Measurements from ENCODE around the gene RNF130. TPM values are rescaled to one million over a fixed set of nuclear protein-coding genes. Genes with fewer than 3 reads are reported as not detected.
A peak's percentile ranks its signal among the peaks of the same experiment; 100 is the strongest.

The RNF130 gene
- total and polyA plus RNA-seq, 9 of the 15 experiments (the other 6 are each of a cell fraction or from before 2014, with no cell fraction given) = 5.8 to 39.4 (median 27.1) TPM

DNA sequence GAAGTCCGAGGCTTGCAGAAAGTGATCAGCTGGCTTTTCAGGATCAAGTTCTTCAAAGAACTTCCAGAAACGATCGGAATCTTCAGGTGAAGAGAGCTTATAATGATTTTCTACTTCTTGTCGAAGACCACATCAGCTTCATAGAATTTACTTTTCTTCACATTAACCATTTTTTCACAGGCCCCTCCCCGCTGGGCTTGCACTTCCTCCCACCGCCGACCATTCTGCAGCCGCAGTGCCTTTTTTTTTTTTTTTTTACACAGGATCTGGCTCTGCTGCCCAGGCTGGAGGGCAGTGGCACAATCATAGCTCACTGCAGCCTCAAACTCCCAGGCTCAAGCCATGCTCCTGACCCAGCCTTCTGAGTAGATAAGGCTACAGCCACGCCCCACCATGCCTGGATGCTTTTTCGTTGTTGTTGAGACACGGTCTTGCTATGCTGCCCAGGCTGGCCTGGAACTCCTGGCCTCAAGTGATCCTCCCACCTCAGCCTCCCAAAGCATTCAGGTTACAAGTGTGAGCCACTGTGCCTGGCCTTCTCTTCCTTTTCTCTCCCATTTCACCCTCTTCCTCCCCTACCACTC, 15.3 kb upstream of the RNF130 start (continued):
- TF ChIP-seq ELF4 (CRISPR knock-in tag; IDR thresholded peaks at IDR 0.05) = no peak

DNA sequence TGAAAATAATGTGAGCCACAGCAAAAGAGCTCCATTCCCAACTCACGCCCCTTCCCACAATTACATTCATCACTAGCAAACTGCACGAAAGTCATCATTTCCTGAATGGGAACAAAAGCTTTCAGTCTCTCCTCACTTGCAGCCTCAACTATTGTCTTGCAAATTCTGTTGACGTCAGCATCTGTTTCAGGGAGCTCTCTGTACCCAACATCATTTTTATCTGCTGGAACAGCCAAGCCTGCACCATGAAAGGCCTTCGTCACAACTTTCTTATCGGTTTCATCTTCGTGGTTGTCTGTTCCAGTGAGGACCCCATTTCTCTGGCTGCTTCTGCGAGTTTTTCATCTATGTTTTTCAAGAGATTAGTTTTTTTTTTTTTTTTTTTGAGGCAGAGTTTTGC, 14.3 kb upstream of the RNF130 start:
- DNase-seq (ENCODE audit: extremely low read depth in 1 of 4, low spot score in 3 of 4) = peak in 1 of 4 experiments; percentile 45
- no peak for ATAC-seq
- 0 out of 2 replicates have a peak, but pooled peaks cover 2% of the 10 kb centered on the region for H4K20me1 ChIP-seq (replicated peaks; ENCODE audit: control insufficient read depth, insufficient read depth, low read length)
- CTCF ChIA-PET (ENCODE audit: low intra/inter-chr PET ratio) = no interaction called here
- no peak overlapping the region for H2AFZ ChIP-seq (ENCODE audit: low read depth, low read length)
- H3K9me3 ChIP-seq (replicated peaks; ENCODE audit: control insufficient read depth, insufficient read depth, low read depth, low read length) = no peaks in the 10 kb centered on the region
- intact Hi-C loops (cut with micrococcal nuclease) = no loop called here
- H3K79me2 ChIP-seq (ENCODE audit: control insufficient read depth, insufficient read depth, low read length) = no peaks in the 10 kb centered on the region
- POLR2A ChIA-PET = interaction anchor here (0.6 to 0.9 kb wide), 3 partner anchors 8 to 76 kb away, joined by 3 to 4 read pairs (median 4); no protein-coding TSS in a partner anchor
- peaks cover 21 to 26% of the 10 kb centered on the region in 2 experiments for H3K4me1 ChIP-seq (replicated peaks in 1 of 2; ENCODE audit: control insufficient read depth in 2 of 2, insufficient read depth in 2 of 2, low read length in 2 of 2)
- in situ Hi-C loops (cut with MboI) = no loop called here
- 13% methylated on average over 7 of the region's 7 CpGs for WGBS (ENCODE audit: insufficient coverage, low coverage, missing lambda C conversion rate)
- H3K4me2 ChIP-seq (ENCODE audit: insufficient read depth, low read length) = no peak overlapping the region
- BruUV-seq (replicated peaks) = no TSS peak
- H3K27ac ChIP-seq (ENCODE audit: extremely low read depth, low read depth, low read length) = no peak overlapping the region
- H3K4me3 ChIP-seq = no peak overlapping the region
- no peaks in the 10 kb centered on the region for H3K9me1 ChIP-seq (ENCODE audit: control insufficient read depth, insufficient read depth, low read length)
- FAIRE-seq = peak; percentile 60
- no peaks in the 10 kb centered on the region for H3K36me3 ChIP-seq (ENCODE audit: control insufficient read depth, insufficient read depth, low read length)
- no peak overlapping the region for H3K9ac ChIP-seq (ENCODE audit: insufficient read depth in 1 of 2, low read depth in 2 of 2, low read length in 2 of 2)
- peaks cover 0 to 10% of the 10 kb centered on the region in 2 experiments; a peak in 2 of 5 replicates for H3K27me3 ChIP-seq (ENCODE audit: control insufficient read depth in 2 of 2, insufficient read depth in 2 of 2, low read length in 2 of 2)
- TF ChIP-seq MAFK (IDR thresholded peaks at IDR 0.05; ENCODE audit: low read length) (peak; percentile 96), MAFF (IDR thresholded peaks at IDR 0.05; ENCODE audit: low read length) (peak; percentile 94), C11orf30 (IDR thresholded peaks at IDR 0.05; ENCODE audit: low read depth) (peak; percentile 95), MAFG (tag; conservative IDR thresholded peaks at IDR 0.05) (peak; percentile 95), CBFA2T3 (IDR thresholded peaks at IDR 0.05) (peak; percentile 39), CREM (IDR thresholded peaks at IDR 0.05; ENCODE audit: low read depth) (peak; percentile 74), PRPF4 (IDR thresholded peaks at IDR 0.05; ENCODE audit: insufficient read depth, low read depth, low read length, poor library complexity, severe bottlenecking) (no peak), ZBTB12 (CRISPR knock-in tag; IDR thresholded peaks at IDR 0.05) (0 out of 2 replicates have a peak, but pooled peaks have one; percentile 33), ZNF316 (IDR thresholded peaks at IDR 0.05) (peak; percentile 97), ATF1 (CRISPR knock-in tag; IDR thresholded peaks at IDR 0.05) (no peak), ATF1 (tag; IDR thresholded peaks at IDR 0.05) (peak; percentile 8; the same call in 1 of the 2 replicates)
